ENCODE results near the gene RGMB. TPM values are rescaled to one million over a fixed set of nuclear protein-coding genes. Genes with fewer than 3 reads are reported as not detected.

Gene RGMB
- total and polyA plus RNA-seq, 2 donors from 2014 or later, result 4.0 to 12.2 TPM

DNA sequence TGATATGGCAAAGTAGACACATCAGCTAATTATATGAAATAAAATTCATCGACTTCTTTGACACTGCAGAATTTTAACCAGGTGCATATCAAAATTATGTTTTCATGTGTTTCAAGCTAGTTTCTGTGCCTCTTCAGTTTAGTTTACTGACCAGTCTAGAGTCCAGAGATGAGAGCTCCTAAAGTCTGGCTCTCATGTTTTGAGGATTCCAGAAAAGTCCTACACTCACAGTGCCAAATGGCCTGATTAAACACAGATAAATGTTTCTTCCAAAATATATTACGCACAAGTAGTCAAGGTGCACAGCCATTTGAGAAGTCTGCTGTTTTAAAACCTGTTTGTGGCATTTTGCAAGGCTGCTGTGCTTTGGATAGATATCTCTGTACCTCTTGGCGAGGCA is 15.6 kb downstream of the RGMB start:
- Histone ChIP-seq H3K4me3 (ENCODE audit: low read length in 3 of 3) (no peak overlapping the region), H3K9me3 (ENCODE audit: control insufficient read depth in 2 of 3, insufficient read depth in 1 of 3, low read length in 3 of 3) (no peaks in the 10 kb centered on the region), H3K9ac (ENCODE audit: low read length in 3 of 3) (no peak overlapping the region), H3K27me3 (ENCODE audit: control insufficient read depth, insufficient read depth, low read length) (no peaks in the 10 kb centered on the region), H3K4me1 (ENCODE audit: control insufficient read depth in 2 of 3, insufficient read depth in 2 of 3, low read depth in 1 of 3, low read length in 3 of 3) (peaks cover 2 to 5% (median 4%) of the 10 kb centered on the region in 3 donors), H3K36me3 (ENCODE audit: control insufficient read depth in 2 of 3, insufficient read depth in 3 of 3, low read length in 3 of 3) (peaks cover 0 to 3% (median 0%) of the 10 kb centered on the region in 3 donors), H3K27ac (ENCODE audit: low read depth in 2 of 2, low read length in 2 of 2) (no peak overlapping the region)
- no peak for FAIRE-seq
- no peak for DNase-seq
- intact Hi-C loops (cut with DNase I), result no loop called here
- TF ChIP-seq, protein P1, sequence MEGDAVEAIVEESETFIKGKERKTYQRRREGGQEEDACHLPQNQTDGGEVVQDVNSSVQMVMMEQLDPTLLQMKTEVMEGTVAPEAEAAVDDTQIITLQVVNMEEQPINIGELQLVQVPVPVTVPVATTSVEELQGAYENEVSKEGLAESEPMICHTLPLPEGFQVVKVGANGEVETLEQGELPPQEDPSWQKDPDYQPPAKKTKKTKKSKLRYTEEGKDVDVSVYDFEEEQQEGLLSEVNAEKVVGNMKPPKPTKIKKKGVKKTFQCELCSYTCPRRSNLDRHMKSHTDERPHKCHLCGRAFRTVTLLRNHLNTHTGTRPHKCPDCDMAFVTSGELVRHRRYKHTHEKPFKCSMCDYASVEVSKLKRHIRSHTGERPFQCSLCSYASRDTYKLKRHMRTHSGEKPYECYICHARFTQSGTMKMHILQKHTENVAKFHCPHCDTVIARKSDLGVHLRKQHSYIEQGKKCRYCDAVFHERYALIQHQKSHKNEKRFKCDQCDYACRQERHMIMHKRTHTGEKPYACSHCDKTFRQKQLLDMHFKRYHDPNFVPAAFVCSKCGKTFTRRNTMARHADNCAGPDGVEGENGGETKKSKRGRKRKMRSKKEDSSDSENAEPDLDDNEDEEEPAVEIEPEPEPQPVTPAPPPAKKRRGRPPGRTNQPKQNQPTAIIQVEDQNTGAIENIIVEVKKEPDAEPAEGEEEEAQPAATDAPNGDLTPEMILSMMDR (IDR thresholded peaks at IDR 0.05; ENCODE audit: borderline replicate concordance, extremely low read depth, insufficient read depth), result no peak

DNA sequence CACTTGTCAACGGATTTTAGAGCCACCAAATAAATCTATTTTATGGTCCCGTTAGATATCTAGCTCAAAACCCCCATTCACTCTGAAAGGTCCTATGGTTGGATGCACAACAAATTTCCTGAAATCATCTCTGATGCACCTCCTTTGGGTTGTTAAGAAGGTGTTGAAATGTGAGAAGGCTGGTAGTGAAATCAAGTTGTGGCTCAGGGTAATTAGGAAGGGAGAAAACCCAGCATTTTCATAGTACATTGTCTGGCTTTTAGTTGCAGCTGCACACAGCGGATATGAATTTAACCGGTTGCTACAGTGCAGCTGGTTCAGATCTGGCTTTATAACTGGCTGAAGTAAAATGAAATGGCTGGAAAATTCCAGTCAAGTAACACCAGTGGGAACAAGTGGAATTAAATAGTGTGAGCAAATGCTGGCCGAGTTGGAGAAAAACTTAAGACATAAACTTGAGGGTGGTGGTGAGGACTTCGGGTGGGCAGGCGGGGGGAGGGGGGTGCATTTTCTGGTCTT is 17.6 kb downstream of the RGMB start:
- intact Hi-C loops (cut with DNase I), result no loop called here
- Histone ChIP-seq H3K27ac (ENCODE audit: low read depth in 2 of 2, low read length in 2 of 2) (no peak overlapping the region), H3K9me3 (ENCODE audit: control insufficient read depth in 2 of 3, insufficient read depth in 1 of 3, low read length in 3 of 3) (no peaks in the 10 kb centered on the region), H3K9ac (ENCODE audit: low read length in 3 of 3) (no peak overlapping the region), H3K27me3 (ENCODE audit: control insufficient read depth, insufficient read depth, low read length) (no peaks in the 10 kb centered on the region), H3K4me3 (ENCODE audit: low read length in 3 of 3) (no peak overlapping the region), H3K4me1 (ENCODE audit: control insufficient read depth in 2 of 3, insufficient read depth in 2 of 3, low read depth in 1 of 3, low read length in 3 of 3) (peaks cover 0 to 4% (median 2%) of the 10 kb centered on the region in 3 donors), H3K36me3 (ENCODE audit: control insufficient read depth in 2 of 3, insufficient read depth in 3 of 3, low read length in 3 of 3) (peaks cover 0 to 3% (median 0%) of the 10 kb centered on the region in 3 donors)
- peak in 3 of 5 donors; percentile 24 to 69 (median 57) for DNase-seq
- FAIRE-seq, result no peak
- TF ChIP-seq, protein P1 (IDR thresholded peaks at IDR 0.05; ENCODE audit: borderline replicate concordance, extremely low read depth, insufficient read depth), result no peak

DNA sequence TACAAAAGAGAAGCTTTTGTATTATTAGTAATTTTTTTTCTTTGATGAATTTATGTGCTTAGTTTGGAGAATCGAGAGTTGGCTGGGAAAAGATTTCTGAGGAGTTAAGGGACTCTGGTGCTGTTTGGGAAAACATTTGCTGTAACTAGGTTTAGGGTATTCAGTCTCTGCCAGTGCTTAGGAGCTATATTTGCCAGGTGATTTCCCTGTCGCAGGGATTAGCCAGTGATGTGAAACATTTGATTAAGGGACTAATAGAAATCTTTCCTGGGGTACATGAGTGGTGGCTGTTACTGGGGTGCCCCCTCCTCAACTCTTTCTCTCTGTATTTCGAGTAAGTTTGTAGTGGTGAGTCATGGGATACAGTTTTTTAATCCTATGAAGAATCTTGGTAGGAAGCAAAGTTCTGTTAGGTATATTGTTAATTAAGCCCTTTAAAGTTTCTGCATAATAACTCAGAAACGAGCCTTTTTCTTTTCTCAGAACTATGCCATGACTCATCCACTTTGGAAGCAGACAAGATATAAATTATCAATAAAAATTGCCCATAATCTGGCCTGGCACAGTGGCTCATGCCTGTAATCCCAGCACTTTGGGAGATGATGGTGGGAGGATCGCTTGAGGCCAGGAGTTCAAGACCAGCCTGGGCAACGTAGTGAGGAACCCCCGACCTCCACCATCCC is 18.6 kb downstream of the RGMB start:
- no peak for FAIRE-seq
- intact Hi-C loops (cut with DNase I), result no loop called here

More for the DNA sequence above, 18.6 kb downstream of the RGMB start:
- TF ChIP-seq, protein P1 (IDR thresholded peaks at IDR 0.05; ENCODE audit: borderline replicate concordance, extremely low read depth, insufficient read depth), result no peak
- Histone ChIP-seq H3K4me3 (ENCODE audit: low read length in 3 of 3) (no peak overlapping the region), H3K27ac (ENCODE audit: low read depth in 2 of 2, low read length in 2 of 2) (no peak overlapping the region), H3K9me3 (ENCODE audit: control insufficient read depth in 2 of 3, insufficient read depth in 1 of 3, low read length in 3 of 3) (no peaks in the 10 kb centered on the region), H3K4me1 (ENCODE audit: control insufficient read depth in 2 of 3, insufficient read depth in 2 of 3, low read depth in 1 of 3, low read length in 3 of 3) (peaks cover 0 to 2% (median 0%) of the 10 kb centered on the region in 3 donors), H3K36me3 (ENCODE audit: control insufficient read depth in 2 of 3, insufficient read depth in 3 of 3, low read length in 3 of 3) (peaks cover 0 to 3% (median 0%) of the 10 kb centered on the region in 3 donors), H3K27me3 (ENCODE audit: control insufficient read depth, insufficient read depth, low read length) (no peaks in the 10 kb centered on the region), H3K9ac (ENCODE audit: low read length in 3 of 3) (no peak overlapping the region)
- peak in 1 of 5 donors; percentile 34 for DNase-seq

Data from kidney (tissue), 14 donors.